KG1 (cell line): ENCODE data around the gene BIRC7.
"Not testable (repeated sequence)": the region's sequence is repeated elsewhere in the genome, so short reads cannot be mapped to it uniquely, and the experiment has no call there.

Experiments used
- DNase-seq: peaks from one replicate; lab custom pipeline; 2025; lab: John Stamatoyannopoulos, UW

The BIRC7 gene

GRCh38 chr20:63206878-63207277, 28.8 kb upstream of the BIRC7 start:
- DNase-seq: no peak

- no peak for DNase-seq
Measured at GRCh38 chr20:63208346-63208909, 27.3 kb upstream of the BIRC7 start.

- no peak for DNase-seq
Measured at GRCh38 chr20:63210011-63210605, 25.6 kb upstream of the BIRC7 start.

- DNase-seq: no peak
Measured at GRCh38 chr20:63212393-63212730, 23.3 kb upstream of the BIRC7 start.

- no peak for DNase-seq
Measured at GRCh38 chr20:63212792-63213191, 22.9 kb upstream of the BIRC7 start.

GRCh38 chr20:63214514-63214913, 21.2 kb upstream of the BIRC7 start:
- no peak for DNase-seq

GRCh38 chr20:63215101-63216040, 20.3 kb upstream of the BIRC7 start:
- DNase-seq: no peak

GRCh38 chr20:63216041-63216848, 19.5 kb upstream of the BIRC7 start, which contains the start of gene YTHDF1:
YTHDF1 (minus strand) TSS chr20:63216131; CDS start chr20:63215892, 239 bp downstream.
- peak; percentile 91 for DNase-seq

GRCh38 chr20:63216849-63217471, 18.7 kb upstream of the BIRC7 start:
- no peak for DNase-seq

GRCh38 chr20:63217706-63218105, 18.0 kb upstream of the BIRC7 start:
- DNase-seq: no peak

- no peak for DNase-seq
Measured at GRCh38 chr20:63218701-63219446, 16.8 kb upstream of the BIRC7 start.

- DNase-seq: no peak
Measured at GRCh38 chr20:63219447-63219821, 16.3 kb upstream of the BIRC7 start.

- DNase-seq: no peak
Measured at GRCh38 chr20:63219866-63220521, 15.7 kb upstream of the BIRC7 start.

GRCh38 chr20:63220696-63221399, 14.9 kb upstream of the BIRC7 start:
- no peak for DNase-seq

GRCh38 chr20:63221400-63222053, 14.2 kb upstream of the BIRC7 start:
- not testable (repeated sequence) for DNase-seq

- DNase-seq: no peak
Measured at GRCh38 chr20:63222541-63222940, 13.2 kb upstream of the BIRC7 start.

GRCh38 chr20:63223121-63223825, 12.4 kb upstream of the BIRC7 start:
- no peak for DNase-seq

- DNase-seq: no peak
Measured at GRCh38 chr20:63223826-63224207, 11.9 kb upstream of the BIRC7 start.
